Breast epithelium (tissue), 3 donors: ENCODE results near the gene PPIG.

Experiments
- CTCF ChIP-seq, 3 donors: fragments of 450-650 bp; IDR thresholded peaks; one replicate each; pipeline ENCODE4 v1.5.1; 2016 to 2017; ENCODE audit warnings: antibody characterized with exemption in 3 of 3, mild to moderate bottlenecking in 3 of 3, moderate library complexity in 3 of 3
- POLR2A ChIP-seq: fragments of 450-650 bp; IDR thresholded peaks from one replicate; pipeline ENCODE4 v1.6.1; 2016; ENCODE audit warnings: antibody characterized with exemption, mild to moderate bottlenecking, moderate library complexity

GRCh38 chr2:169653636-169654035 is 69.5 kb downstream of the PPIG start:
- TF ChIP-seq POLR2A, result no peak
- TF ChIP-seq CTCF (IDR thresholded peaks at IDR 0.05), result no peak
